ENCODE data around the gene ZRANB1. TPM values are rescaled to one million over a fixed set of nuclear protein-coding genes. Genes with fewer than 3 reads are reported as not detected.

Gene ZRANB1
- total and polyA plus RNA-seq, 2 of the 13 experiments (the other 11 are each of a cell fraction or from before 2014, with no cell fraction given) = 10.3 to 19.6 TPM

DNA sequence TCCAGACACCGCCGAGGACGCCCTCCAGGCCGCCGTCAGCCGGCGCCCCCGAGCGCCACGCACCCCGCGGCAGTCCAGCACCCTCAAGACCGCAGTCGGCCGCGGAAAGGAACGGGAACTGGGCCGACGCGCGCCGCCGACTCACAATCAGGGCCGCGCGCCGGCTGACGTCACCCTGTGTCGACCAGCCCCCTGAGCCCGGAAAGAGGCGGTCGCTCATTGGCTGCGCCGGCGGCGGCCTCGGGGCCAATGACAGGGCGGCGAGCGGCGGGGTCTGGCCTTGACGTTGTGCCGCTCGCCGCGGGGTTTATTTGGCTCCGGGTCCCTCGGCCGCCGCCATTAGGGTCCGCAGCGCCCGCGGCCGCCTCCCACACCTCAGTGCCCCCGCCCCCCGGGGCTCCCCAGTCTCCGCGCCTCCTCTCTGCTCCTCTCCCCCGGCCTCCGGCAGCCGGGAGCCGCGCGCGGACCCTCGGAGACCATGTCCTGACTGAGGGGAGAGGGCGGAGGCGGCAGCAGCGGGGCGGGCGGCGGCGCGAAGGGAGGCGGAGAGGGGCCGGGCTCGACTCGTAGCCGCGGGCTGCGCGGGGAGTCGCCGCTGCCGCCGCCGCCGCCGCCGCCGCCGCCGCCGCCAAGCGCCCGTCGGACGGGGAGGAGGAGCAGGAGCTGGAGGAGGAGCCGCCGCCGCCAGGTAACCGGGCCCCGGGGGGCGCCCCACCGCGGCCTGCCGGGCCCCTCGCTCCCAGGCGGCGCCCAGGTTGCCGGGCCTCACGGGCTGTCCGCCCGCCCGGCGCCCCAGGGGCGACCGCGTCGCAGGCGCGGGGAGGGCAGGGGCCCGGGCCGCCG is 25.1 kb upstream of the ZRANB1 start (continued):
- TF ChIP-seq, protein P1, sequence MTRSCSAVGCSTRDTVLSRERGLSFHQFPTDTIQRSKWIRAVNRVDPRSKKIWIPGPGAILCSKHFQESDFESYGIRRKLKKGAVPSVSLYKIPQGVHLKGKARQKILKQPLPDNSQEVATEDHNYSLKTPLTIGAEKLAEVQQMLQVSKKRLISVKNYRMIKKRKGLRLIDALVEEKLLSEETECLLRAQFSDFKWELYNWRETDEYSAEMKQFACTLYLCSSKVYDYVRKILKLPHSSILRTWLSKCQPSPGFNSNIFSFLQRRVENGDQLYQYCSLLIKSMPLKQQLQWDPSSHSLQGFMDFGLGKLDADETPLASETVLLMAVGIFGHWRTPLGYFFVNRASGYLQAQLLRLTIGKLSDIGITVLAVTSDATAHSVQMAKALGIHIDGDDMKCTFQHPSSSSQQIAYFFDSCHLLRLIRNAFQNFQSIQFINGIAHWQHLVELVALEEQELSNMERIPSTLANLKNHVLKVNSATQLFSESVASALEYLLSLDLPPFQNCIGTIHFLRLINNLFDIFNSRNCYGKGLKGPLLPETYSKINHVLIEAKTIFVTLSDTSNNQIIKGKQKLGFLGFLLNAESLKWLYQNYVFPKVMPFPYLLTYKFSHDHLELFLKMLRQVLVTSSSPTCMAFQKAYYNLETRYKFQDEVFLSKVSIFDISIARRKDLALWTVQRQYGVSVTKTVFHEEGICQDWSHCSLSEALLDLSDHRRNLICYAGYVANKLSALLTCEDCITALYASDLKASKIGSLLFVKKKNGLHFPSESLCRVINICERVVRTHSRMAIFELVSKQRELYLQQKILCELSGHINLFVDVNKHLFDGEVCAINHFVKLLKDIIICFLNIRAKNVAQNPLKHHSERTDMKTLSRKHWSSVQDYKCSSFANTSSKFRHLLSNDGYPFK (CRISPR knock-in tag; IDR thresholded peaks at IDR 0.05; ENCODE audit: borderline replicate concordance) = peak; percentile 20; the same call in 1 of the 2 replicates
- TF ChIP-seq TGIF2 (CRISPR knock-in tag; IDR thresholded peaks at IDR 0.05) = peak; percentile 55; the same call in 1 of the 2 replicates
- no peak for TF ChIP-seq ZNF232 (CRISPR knock-in tag; IDR thresholded peaks at IDR 0.05; ENCODE audit: borderline replicate concordance)
- TF ChIP-seq POLR2A (IDR thresholded peaks at IDR 0.05; ENCODE audit: insufficient read depth in 1 of 2, low read depth in 2 of 2, low read length in 2 of 2) = peak; percentile 92 to 95
- TF ChIP-seq JARID2 (CRISPR knock-in tag; IDR thresholded peaks at IDR 0.05; ENCODE audit: insufficient replicate concordance) = no peak
- no peak for TF ChIP-seq ZNF160 (CRISPR knock-in tag; IDR thresholded peaks at IDR 0.05)
- TF ChIP-seq ZNF530 (CRISPR knock-in tag; IDR thresholded peaks at IDR 0.05; ENCODE audit: low read depth) = no peak
- TF ChIP-seq ZNF441 (CRISPR knock-in tag; IDR thresholded peaks at IDR 0.05; ENCODE audit: borderline replicate concordance) = peak; percentile 46; the same call in 1 of the 2 replicates
- TF ChIP-seq ZNF598 (CRISPR knock-in tag; IDR thresholded peaks at IDR 0.05; ENCODE audit: borderline replicate concordance) = peak; percentile 79; the same call in 1 of the 2 replicates
- TF ChIP-seq MED1 (CRISPR knock-in tag; IDR thresholded peaks at IDR 0.05) = peak; percentile 69; the same call in 1 of the 2 replicates
- TF ChIP-seq, protein P2, sequence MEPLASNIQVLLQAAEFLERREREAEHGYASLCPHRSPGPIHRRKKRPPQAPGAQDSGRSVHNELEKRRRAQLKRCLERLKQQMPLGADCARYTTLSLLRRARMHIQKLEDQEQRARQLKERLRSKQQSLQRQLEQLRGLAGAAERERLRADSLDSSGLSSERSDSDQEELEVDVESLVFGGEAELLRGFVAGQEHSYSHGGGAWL (CRISPR knock-in tag; IDR thresholded peaks at IDR 0.05) = peak; percentile 75; the same call in 1 of the 2 replicates
- no peak for TF ChIP-seq ZNF703 (CRISPR knock-in tag; IDR thresholded peaks at IDR 0.05; ENCODE audit: borderline replicate concordance)
- peak; percentile 67 for TF ChIP-seq HOXA5 (CRISPR knock-in tag; IDR thresholded peaks at IDR 0.05)
- TF ChIP-seq SIX4 (CRISPR knock-in tag; IDR thresholded peaks at IDR 0.05) = no peak
- TF ChIP-seq JUNB (CRISPR knock-in tag; IDR thresholded peaks at IDR 0.05; ENCODE audit: borderline replicate concordance) = no peak; the same call in 1 of the 2 replicates
- peak; percentile 86 for TF ChIP-seq MYC (CRISPR knock-in tag; IDR thresholded peaks at IDR 0.05; ENCODE audit: borderline replicate concordance)
- 0 out of 2 replicates have a peak, but pooled peaks have one; percentile 25 for TF ChIP-seq HNRNPL (IDR thresholded peaks at IDR 0.05; ENCODE audit: low read depth, low read length)
- TF ChIP-seq ZNF713 (CRISPR knock-in tag; IDR thresholded peaks at IDR 0.05) = no peak
- TF ChIP-seq ZNF883 (CRISPR knock-in tag; IDR thresholded peaks at IDR 0.05; ENCODE audit: not compliant biosample characterization) = peak; percentile 83
- TF ChIP-seq SP2 (CRISPR knock-in tag; IDR thresholded peaks at IDR 0.05) = peak; percentile 33
- TF ChIP-seq, protein P3, sequence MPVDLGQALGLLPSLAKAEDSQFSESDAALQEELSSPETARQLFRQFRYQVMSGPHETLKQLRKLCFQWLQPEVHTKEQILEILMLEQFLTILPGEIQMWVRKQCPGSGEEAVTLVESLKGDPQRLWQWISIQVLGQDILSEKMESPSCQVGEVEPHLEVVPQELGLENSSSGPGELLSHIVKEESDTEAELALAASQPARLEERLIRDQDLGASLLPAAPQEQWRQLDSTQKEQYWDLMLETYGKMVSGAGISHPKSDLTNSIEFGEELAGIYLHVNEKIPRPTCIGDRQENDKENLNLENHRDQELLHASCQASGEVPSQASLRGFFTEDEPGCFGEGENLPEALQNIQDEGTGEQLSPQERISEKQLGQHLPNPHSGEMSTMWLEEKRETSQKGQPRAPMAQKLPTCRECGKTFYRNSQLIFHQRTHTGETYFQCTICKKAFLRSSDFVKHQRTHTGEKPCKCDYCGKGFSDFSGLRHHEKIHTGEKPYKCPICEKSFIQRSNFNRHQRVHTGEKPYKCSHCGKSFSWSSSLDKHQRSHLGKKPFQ (CRISPR knock-in tag; IDR thresholded peaks at IDR 0.05; ENCODE audit: insufficient replicate concordance) = peak; percentile 72
- TF ChIP-seq YEATS4 (CRISPR knock-in tag; IDR thresholded peaks at IDR 0.05; ENCODE audit: borderline replicate concordance) = peak; percentile 91
- TF ChIP-seq NFYB (CRISPR knock-in tag; IDR thresholded peaks at IDR 0.05) = peak; percentile 92
- TF ChIP-seq TBL1XR1 (IDR thresholded peaks at IDR 0.05; ENCODE audit: borderline replicate concordance, low read length, partially characterized antibody) = no peak
- TF ChIP-seq ZNF788 (CRISPR knock-in tag; IDR thresholded peaks at IDR 0.05; ENCODE audit: borderline replicate concordance) = peak; percentile 66

All from HepG2 (cell line).